ENCODE measurements around the gene TAP1. TPM values are rescaled to one million over a fixed set of nuclear protein-coding genes. Genes with fewer than 3 reads are reported as not detected.

Gene TAP1
- total RNA-seq, 3 donors from 2014 or later, result 457 to 505 (median 503) TPM

DNA sequence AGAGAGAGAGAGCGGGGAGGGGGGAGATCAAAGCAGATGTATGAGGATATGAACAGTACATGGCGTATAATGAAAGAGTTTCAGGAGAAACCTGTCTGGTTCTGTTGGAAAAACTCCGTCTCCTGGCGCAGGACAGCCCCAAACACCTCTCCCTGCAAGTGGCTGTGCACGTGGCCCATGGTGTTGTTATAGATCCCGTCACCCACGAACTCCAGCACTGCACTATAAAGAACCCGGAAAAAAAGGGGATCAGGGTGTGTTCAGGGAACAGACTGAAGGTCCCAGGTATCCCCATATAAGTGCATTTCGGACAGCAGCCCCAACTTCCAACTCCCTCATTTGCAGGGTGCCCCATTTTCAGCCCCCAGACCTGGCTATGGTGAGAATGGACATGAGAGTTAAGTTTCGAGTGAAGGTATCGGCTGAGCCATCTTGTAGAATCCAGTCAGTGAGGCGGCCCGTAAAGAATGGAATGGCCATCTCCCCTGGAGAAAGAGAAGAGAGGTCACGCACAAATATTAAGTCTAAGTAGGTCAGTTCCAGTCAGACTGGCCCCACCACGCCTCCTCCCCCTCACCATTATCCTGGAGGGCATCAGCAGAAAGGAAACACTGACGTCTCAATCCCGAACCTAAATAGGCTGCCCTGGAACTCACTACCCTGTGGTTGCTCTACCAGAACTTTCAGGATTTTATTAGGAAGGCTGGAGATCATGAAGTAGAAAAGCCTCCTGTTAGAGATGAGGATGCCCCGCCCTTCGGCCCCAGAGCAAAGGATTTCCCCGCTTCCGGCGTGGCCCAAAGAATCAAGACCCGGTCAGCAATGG lies 1.3 kb downstream of the TAP1 start:
- ATAC-seq (no peak), DNase-seq (no peak)
- Mint-ChIP-seq H3K36me3 (ENCODE audit: insufficient read depth) (peaks cover 68% of the 10 kb centered on the region), H3K27me3 (ENCODE audit: low read depth) (no peaks in the 10 kb centered on the region), H3K9me3 (no peaks in the 10 kb centered on the region), H3K4me1 (ENCODE audit: low read depth) (peaks cover 69% of the 10 kb centered on the region), H3K4me3 (peak overlapping the region; percentile 100)

DNA sequence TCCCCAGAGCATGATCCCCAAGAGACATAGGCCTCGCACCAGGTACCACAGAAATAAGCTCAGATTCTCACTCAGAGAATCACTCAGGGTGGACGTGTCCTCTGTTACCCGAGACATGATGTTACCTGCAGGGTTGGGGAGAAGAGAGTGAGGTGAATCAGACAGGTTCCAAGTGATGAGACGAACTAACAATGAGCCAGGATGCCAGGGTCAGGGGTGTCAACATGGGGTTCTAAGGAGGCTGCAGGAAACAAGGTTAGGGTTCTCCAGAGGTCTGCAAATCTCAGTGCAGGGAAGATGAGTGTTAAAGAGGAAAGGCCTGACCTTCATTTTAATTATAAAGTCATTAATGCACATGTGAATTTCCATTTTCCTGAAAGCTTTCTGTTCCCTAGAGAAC lies 2.5 kb downstream of the TAP1 start:
- DNase-seq, result no peak
- Mint-ChIP-seq H3K36me3 (ENCODE audit: insufficient read depth) (peaks cover 70% of the 10 kb centered on the region), H3K4me1 (ENCODE audit: low read depth) (peaks cover 70% of the 10 kb centered on the region), H3K9me3 (no peaks in the 10 kb centered on the region), H3K27me3 (ENCODE audit: low read depth) (no peaks in the 10 kb centered on the region), H3K4me3 (peak overlapping the region; percentile 100)
- ATAC-seq, result no peak

- Mint-ChIP-seq H3K9me3 (no peaks in the 10 kb centered on the region), H3K4me3 (peak overlapping the region; percentile 98), H3K36me3 (ENCODE audit: insufficient read depth) (peaks cover 76% of the 10 kb centered on the region), H3K4me1 (ENCODE audit: low read depth) (peaks cover 70% of the 10 kb centered on the region), H3K27me3 (ENCODE audit: low read depth) (no peaks in the 10 kb centered on the region)
- ATAC-seq, result no peak
- DNase-seq, result no peak
These were observed 4.4 kb downstream of the TAP1 start for GRCh38 chr6:32849126-32849525.

DNA sequence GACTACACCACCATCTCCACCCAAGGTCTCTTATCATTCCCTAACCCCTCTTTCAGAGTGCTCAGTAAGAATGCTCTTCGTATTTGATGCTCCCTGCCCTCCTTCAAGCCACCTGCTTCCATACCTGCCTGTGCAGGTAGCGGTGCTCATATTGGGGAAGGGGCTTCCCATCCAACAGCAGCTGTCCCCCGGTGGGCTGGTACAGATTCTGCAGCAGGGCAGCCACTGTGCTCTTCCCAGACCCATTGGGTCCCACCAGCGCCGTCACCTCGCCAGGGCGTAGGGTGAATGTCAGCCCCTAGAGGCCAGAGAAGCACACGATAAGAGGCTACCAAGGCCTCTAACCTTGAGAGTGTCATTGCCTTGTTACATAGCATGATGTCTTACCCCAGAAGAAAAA lies 5.7 kb downstream of the TAP1 start:
- peak overlapping the region; percentile 98 for H3K4me3 Mint-ChIP-seq
- no peak for ATAC-seq
- no peak for DNase-seq
- H3K36me3 Mint-ChIP-seq (ENCODE audit: insufficient read depth), result peaks cover 80% of the 10 kb centered on the region
- H3K27me3 Mint-ChIP-seq (ENCODE audit: low read depth), result no peaks in the 10 kb centered on the region
- H3K4me1 Mint-ChIP-seq (ENCODE audit: low read depth), result peaks cover 73% of the 10 kb centered on the region
- no peaks in the 10 kb centered on the region for H3K9me3 Mint-ChIP-seq

- H3K9me3 Mint-ChIP-seq, result no peaks in the 10 kb centered on the region
- ATAC-seq, result no peak
- H3K27me3 Mint-ChIP-seq (ENCODE audit: low read depth), result no peaks in the 10 kb centered on the region
- peaks cover 78% of the 10 kb centered on the region for H3K36me3 Mint-ChIP-seq (ENCODE audit: insufficient read depth)
- H3K4me3 Mint-ChIP-seq, result peak overlapping the region; percentile 98
- DNase-seq, result no peak
- H3K4me1 Mint-ChIP-seq (ENCODE audit: low read depth), result peaks cover 80% of the 10 kb centered on the region
These were observed 6.5 kb downstream of the TAP1 start for GRCh38 chr6:32847004-32847403.

- H3K36me3 Mint-ChIP-seq (ENCODE audit: insufficient read depth), result peaks cover 78% of the 10 kb centered on the region
- no peaks in the 10 kb centered on the region for H3K9me3 Mint-ChIP-seq
- no peak for DNase-seq
These were observed 8.1 kb downstream of the TAP1 start for GRCh38 chr6:32845384-32845884.

GRCh38 chr6:32844839-32845383 lies 8.6 kb downstream of the TAP1 start:
- Mint-ChIP-seq H3K9me3 (no peaks in the 10 kb centered on the region), H3K4me3 (peak overlapping the region; percentile 98), H3K4me1 (ENCODE audit: low read depth) (peaks cover 80% of the 10 kb centered on the region), H3K36me3 (ENCODE audit: insufficient read depth) (peaks cover 77% of the 10 kb centered on the region), H3K27me3 (ENCODE audit: low read depth) (no peaks in the 10 kb centered on the region)
- ATAC-seq, result no peak
- peak; percentile 26 for DNase-seq

More at GRCh38 chr6:32845384-32845884, 8.1 kb downstream of the TAP1 start:
- no peaks in the 10 kb centered on the region for H3K27me3 Mint-ChIP-seq (ENCODE audit: low read depth)
- ATAC-seq, result peak; percentile 6 to 12
- H3K4me3 Mint-ChIP-seq, result peak overlapping the region; percentile 98
- peaks cover 80% of the 10 kb centered on the region for H3K4me1 Mint-ChIP-seq (ENCODE audit: low read depth)

- ATAC-seq (peak; percentile 77 to 79), DNase-seq (peak; percentile 98)
- Mint-ChIP-seq H3K36me3 (ENCODE audit: insufficient read depth) (peaks cover 73% of the 10 kb centered on the region), H3K4me1 (ENCODE audit: low read depth) (peaks cover 83% of the 10 kb centered on the region), H3K27me3 (ENCODE audit: low read depth) (no peaks in the 10 kb centered on the region), H3K4me3 (peak within 1 kb of the TSS; percentile 98), H3K9me3 (no peaks in the 10 kb centered on the region)
These were observed 9.3 kb downstream of the TAP1 start, which contains the start of gene PSMB8 for GRCh38 chr6:32843979-32844838. Gene PSMB8, minus strand, starts transcription at chr6:32844047. Its CDS starts 51 bp downstream, at chr6:32843996.

DNA sequence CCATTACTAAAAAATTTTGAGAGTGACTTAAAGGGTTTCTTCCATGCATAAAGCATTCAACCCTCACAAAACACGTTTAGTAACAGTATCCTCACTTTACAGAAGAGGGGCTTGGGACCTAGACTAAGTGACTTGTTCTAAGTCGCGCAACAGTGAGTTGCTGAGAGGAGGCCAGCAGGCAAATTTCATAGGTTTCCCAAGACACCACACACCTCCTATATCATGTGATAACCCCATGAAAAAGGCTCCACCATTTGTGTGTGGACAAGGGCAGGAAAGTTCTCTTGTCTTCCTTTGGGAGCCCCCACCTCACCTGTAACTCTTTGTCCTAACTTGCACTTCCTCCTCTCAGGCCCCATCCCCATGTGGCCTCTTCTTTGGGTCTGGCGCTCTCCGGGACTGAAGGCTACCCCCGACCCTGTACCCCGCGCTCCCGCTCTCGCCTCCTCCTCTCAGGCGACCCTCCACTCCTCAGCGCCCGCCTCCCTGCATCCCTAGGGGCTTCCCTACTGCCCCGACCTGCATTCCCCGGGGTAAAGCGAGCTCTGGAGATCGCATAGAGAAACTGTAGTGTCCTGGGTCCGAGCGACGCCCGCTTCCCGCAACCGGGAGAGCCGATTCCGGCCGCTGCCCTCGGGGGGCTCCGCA lies 10.0 kb downstream of the TAP1 start:
- DNase-seq (no peak), ATAC-seq (no peak)
- Mint-ChIP-seq H3K36me3 (ENCODE audit: insufficient read depth) (peaks cover 66% of the 10 kb centered on the region), H3K4me3 (peak overlapping the region; percentile 98), H3K4me1 (ENCODE audit: low read depth) (peaks cover 80% of the 10 kb centered on the region), H3K9me3 (no peaks in the 10 kb centered on the region), H3K27me3 (ENCODE audit: low read depth) (no peaks in the 10 kb centered on the region)

DNA sequence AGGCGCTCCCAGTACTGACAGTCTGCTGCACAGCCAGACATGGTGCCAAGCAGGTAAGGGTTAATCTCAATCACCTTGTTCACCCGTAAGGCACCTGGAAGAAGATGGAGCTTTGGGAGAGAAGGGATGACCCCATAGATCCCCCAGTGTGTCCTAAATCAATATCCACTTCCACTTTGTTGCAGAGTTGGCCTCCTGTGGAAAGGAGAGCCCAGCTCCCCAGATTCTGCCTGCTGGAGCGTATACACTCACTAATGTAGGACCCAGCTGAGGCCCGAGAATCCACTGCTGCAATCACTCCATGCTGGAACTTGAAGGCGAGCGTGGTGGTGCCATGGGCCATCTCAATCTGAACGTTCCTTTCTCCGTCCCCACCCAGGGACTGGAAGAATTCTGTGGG lies 10.8 kb downstream of the TAP1 start:
- ATAC-seq (no peak), DNase-seq (no peak)
- H3K9me3 Mint-ChIP-seq, result no peaks in the 10 kb centered on the region
- peaks cover 73% of the 10 kb centered on the region for H3K4me1 Mint-ChIP-seq (ENCODE audit: low read depth)
- peaks cover 58% of the 10 kb centered on the region for H3K36me3 Mint-ChIP-seq (ENCODE audit: insufficient read depth)
- peak overlapping the region; percentile 98 for H3K4me3 Mint-ChIP-seq
- no peaks in the 10 kb centered on the region for H3K27me3 Mint-ChIP-seq (ENCODE audit: low read depth)

DNA sequence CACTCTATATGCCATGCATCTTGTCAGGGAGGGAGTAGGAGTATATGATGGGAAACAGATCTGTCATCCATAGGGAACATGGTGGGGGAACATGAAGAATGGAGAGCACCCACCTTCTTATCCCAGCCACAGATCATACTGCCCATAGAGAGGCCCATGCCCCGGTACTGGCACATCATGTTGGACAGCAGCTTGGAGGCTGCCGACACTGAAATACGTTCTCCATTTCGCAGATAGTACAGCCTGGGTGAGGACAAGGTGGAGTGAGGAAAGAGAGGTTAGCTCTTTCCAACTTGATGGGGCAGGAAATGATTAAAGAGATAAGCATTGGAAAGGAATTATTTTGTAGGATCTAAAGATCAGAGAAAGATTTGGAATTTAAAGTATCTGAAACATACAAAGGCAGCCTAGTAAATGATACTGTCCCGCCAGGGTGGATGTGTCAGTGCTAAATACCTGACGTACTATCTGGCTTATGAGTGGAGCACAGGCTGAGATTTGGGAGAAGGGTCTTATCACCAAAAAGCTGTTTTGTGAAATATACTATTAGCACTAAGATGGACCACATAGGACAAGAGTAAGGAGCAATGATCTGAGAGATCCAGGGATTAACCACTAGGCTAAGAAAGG lies 11.4 kb downstream of the TAP1 start:
- Mint-ChIP-seq H3K27me3 (ENCODE audit: low read depth) (no peaks in the 10 kb centered on the region), H3K4me1 (ENCODE audit: low read depth) (peaks cover 73% of the 10 kb centered on the region), H3K4me3 (peak overlapping the region; percentile 98), H3K36me3 (ENCODE audit: insufficient read depth) (peaks cover 57% of the 10 kb centered on the region), H3K9me3 (no peaks in the 10 kb centered on the region)
- DNase-seq, result no peak
- ATAC-seq, result no peak

DNA sequence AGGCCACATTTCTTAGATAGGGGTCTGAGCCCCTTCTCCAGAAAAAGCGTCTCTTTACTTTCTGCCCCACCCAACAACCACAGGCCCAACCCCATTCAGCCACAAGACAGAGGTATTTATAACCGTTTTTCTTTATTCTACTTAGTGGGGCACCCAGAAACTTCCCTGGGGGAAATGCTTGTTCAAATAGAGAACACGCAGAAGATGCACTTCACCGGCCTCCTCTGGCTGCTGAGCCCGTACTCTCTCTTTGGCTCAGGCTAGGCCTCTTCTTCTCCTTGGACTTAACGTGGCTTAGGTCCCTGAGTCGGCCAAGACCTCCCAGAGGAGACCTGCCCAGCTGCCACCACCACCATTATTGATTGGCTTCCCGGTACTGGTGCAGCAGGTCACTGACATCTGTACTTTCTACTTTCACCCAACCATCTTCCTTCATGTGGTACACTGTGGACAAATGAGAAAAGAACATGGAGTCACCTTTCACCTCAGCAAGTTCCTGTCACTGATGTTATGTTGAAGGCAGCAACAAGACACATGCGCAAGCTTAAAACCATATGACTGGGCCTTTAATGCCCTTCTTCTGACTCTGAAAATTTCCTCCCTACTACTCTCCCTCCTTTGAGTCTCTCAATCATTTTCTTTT lies 12.8 kb downstream of the TAP1 start:
- no peaks in the 10 kb centered on the region for H3K27me3 Mint-ChIP-seq (ENCODE audit: low read depth)
- DNase-seq (no peak), ATAC-seq (no peak)
- no peaks in the 10 kb centered on the region for H3K9me3 Mint-ChIP-seq
- H3K4me1 Mint-ChIP-seq (ENCODE audit: low read depth), result peaks cover 73% of the 10 kb centered on the region
- peaks cover 60% of the 10 kb centered on the region for H3K36me3 Mint-ChIP-seq (ENCODE audit: insufficient read depth)
- peak overlapping the region; percentile 98 for H3K4me3 Mint-ChIP-seq

- no peaks in the 10 kb centered on the region for H3K9me3 Mint-ChIP-seq
- no peaks in the 10 kb centered on the region for H3K27me3 Mint-ChIP-seq (ENCODE audit: low read depth)
- DNase-seq (no peak), ATAC-seq (no peak)
- peaks cover 61% of the 10 kb centered on the region for H3K36me3 Mint-ChIP-seq (ENCODE audit: insufficient read depth)
- no peak overlapping the region for H3K4me3 Mint-ChIP-seq
- H3K4me1 Mint-ChIP-seq (ENCODE audit: low read depth), result peaks cover 78% of the 10 kb centered on the region
These were observed 14.1 kb downstream of the TAP1 start for GRCh38 chr6:32839356-32839755.

Data from activated T-cell treated with anti-CD3 and anti-CD28 coated beads, Interleukin-2, amount 50 U/mL, for 4 hours (primary cell).